Testis (tissue), 2 donors: ENCODE data around the gene NKD1.

Experiments used
- POLR2A ChIP-seq: fragments of 450-650 bp; IDR thresholded peaks from one replicate; pipeline ENCODE4 v1.6.1; 2017; ENCODE audit warnings: antibody characterized with exemption, mild to moderate bottlenecking, moderate library complexity
- TF ChIP-seq, protein P1 (sequence below), 3 experiments: fragments of 450-650 bp in 2 of 3; fragments of 200-600 bp in 1 of 3; sonication (generic) in 1 of 3; IDR thresholded peaks; one replicate each; pipeline ENCODE4 v1.5.1; 2016 to 2019; ENCODE audit warnings: antibody characterized with exemption in 3 of 3, mild to moderate bottlenecking in 2 of 3, moderate library complexity in 1 of 3

DNA sequence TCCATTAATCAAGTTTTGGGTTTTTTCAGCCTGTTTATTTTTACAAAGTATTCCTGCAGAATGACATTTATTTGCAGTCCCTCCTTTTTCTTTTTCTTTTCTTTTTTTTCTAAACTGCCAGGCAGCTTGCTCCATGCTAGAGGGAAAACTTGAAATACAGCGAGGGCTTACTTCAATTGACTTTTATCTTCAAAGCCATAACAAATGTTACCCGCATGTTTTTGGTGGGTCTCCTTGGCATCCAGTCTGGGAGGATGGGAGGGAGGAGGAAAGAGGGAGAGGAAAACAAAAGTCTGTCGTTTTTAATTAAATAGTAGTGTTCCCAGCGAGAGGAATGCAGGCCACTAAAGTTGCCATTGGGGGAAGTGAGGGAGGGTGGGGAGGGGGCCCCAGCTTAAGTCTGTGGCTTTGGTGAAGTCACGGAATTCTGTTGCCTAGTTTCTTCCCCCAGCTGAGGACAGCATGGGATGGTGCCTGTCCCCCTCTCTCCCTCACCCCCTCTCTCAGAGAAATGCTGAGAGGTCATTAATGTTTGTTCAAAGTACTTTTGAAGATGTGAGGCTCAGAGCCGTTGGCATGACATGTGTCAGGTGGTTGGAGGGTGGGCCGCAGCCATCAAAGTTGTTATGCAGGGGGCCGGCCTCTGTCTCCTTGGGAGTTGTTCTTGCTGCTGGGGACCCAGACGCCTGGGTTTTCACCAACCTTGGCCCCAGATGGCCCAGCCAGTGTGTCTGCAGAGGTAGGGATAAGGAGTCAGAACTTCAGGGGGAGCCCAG lies 2.9 kb downstream of the NKD1 start:
- TF ChIP-seq, protein P1, sequence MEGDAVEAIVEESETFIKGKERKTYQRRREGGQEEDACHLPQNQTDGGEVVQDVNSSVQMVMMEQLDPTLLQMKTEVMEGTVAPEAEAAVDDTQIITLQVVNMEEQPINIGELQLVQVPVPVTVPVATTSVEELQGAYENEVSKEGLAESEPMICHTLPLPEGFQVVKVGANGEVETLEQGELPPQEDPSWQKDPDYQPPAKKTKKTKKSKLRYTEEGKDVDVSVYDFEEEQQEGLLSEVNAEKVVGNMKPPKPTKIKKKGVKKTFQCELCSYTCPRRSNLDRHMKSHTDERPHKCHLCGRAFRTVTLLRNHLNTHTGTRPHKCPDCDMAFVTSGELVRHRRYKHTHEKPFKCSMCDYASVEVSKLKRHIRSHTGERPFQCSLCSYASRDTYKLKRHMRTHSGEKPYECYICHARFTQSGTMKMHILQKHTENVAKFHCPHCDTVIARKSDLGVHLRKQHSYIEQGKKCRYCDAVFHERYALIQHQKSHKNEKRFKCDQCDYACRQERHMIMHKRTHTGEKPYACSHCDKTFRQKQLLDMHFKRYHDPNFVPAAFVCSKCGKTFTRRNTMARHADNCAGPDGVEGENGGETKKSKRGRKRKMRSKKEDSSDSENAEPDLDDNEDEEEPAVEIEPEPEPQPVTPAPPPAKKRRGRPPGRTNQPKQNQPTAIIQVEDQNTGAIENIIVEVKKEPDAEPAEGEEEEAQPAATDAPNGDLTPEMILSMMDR (IDR thresholded peaks at IDR 0.05), result no peak
- TF ChIP-seq POLR2A, result no peak
